NCI-H128 (cell line): Measurements from ENCODE around the gene SECISBP2L.

ENCODE experiments used
- DNase-seq: peaks from one replicate; lab custom pipeline; 2025; ENCODE audit not compliant: unreplicated experiment; lab: John Stamatoyannopoulos, UW

SECISBP2L gene

GRCh38 chr15:48966595-48967301, 79.5 kb downstream of the SECISBP2L start:
- no peak for DNase-seq

- no peak for DNase-seq
These were observed 80.3 kb downstream of the SECISBP2L start for GRCh38 chr15:48965972-48966371.

GRCh38 chr15:48964898-48965297, 81.3 kb downstream of the SECISBP2L start:
- no peak for DNase-seq

- DNase-seq: no peak
These were observed 82.6 kb downstream of the SECISBP2L start, which contains the start of gene SHC4 for GRCh38 chr15:48963524-48964113. TSS of gene SHC4 (minus strand) at chr15:48963919. CDS start at chr15:48963015, 904 bp downstream.

- DNase-seq: no peak
These were observed 83.4 kb downstream of the SECISBP2L start for GRCh38 chr15:48962662-48963523.

- DNase-seq: no peak
These were observed 90.3 kb downstream of the SECISBP2L start for GRCh38 chr15:48955967-48956366.

- no peak for DNase-seq
These were observed 90.9 kb downstream of the SECISBP2L start for GRCh38 chr15:48955370-48955769.

- no peak for DNase-seq
These were observed 91.7 kb downstream of the SECISBP2L start for GRCh38 chr15:48954538-48954937.

GRCh38 chr15:48946840-48947187, 99.4 kb downstream of the SECISBP2L start:
- no peak for DNase-seq

GRCh38 chr15:48946074-48946839, 100.0 kb downstream of the SECISBP2L start:
- DNase-seq: no peak

GRCh38 chr15:48945386-48945785, 100.9 kb downstream of the SECISBP2L start:
- DNase-seq: no peak

GRCh38 chr15:48941904-48942303, 104.3 kb downstream of the SECISBP2L start:
- no peak for DNase-seq

GRCh38 chr15:48940508-48940907, 105.7 kb downstream of the SECISBP2L start:
- no peak for DNase-seq

- DNase-seq: no peak
These were observed 106.6 kb downstream of the SECISBP2L start for GRCh38 chr15:48939648-48940047.
